RWPE2 (cell line): ENCODE data around the gene SMAD6.

Experiments used
- ATAC-seq: fragments of 200-7000 bp; cut with Tn5 transposase; 3 replicates; pipeline ENCODE4 v1.9.1; 2021; ENCODE audit warnings: low read depth
- DNase-seq: peaks from one replicate; pipeline ENCODE4 v3.0.0-alpha.2; 2020; ENCODE audit warnings: low spot score
- H3K27ac ChIP-seq: fragments of 450-650 bp; 2 replicates; pipeline ENCODE4 v1.5.1; 2017; ENCODE audit warnings: mild to moderate bottlenecking; ENCODE audit not compliant: poor library complexity, severe bottlenecking
- H3K27me3 ChIP-seq: fragments of 250-450 bp; sonication (Bioruptor Pico); 2 replicates; pipeline ENCODE4 v1.5.1; 2021; ENCODE audit warnings: mild to moderate bottlenecking, moderate library complexity; ENCODE audit not compliant: insufficient read depth, poor library complexity, severe bottlenecking
- H3K36me3 ChIP-seq: fragments of 250-450 bp; sonication (Bioruptor Pico); 2 replicates; pipeline ENCODE4 v1.5.1; 2020; ENCODE audit warnings: low read depth, mild to moderate bottlenecking, moderate library complexity
- H3K4me1 ChIP-seq: fragments of 250-450 bp; sonication (Bioruptor Pico); 2 replicates; pipeline ENCODE4 v1.5.1; 2021; ENCODE audit warnings: mild to moderate bottlenecking, moderate library complexity; ENCODE audit not compliant: insufficient read depth, poor library complexity, severe bottlenecking
- H3K4me3 ChIP-seq: fragments of 250-450 bp; sonication (Bioruptor Pico); 2 replicates; pipeline ENCODE4 v1.5.1; 2021; ENCODE audit warnings: mild to moderate bottlenecking, moderate library complexity; ENCODE audit not compliant: severe bottlenecking
- H3K9me3 ChIP-seq: fragments of 250-450 bp; sonication (Bioruptor Pico); 2 replicates; pipeline ENCODE4 v1.5.1; 2021; ENCODE audit warnings: mild to moderate bottlenecking, moderate library complexity; ENCODE audit not compliant: severe bottlenecking
- TF ChIP-seq, protein P1 (sequence below): fragments of 450-650 bp; IDR thresholded peaks from one replicate; pipeline ENCODE4 v1.5.1; 2017; ENCODE audit warnings: mild to moderate bottlenecking, moderate library complexity; ENCODE audit not compliant: poor library complexity, severe bottlenecking

SMAD6 gene

GRCh38 chr15:66716656-66717020, 14.6 kb downstream of the SMAD6 start:
- no peaks in the 10 kb centered on the region for H3K36me3 ChIP-seq
- H3K27me3 ChIP-seq = no peaks in the 10 kb centered on the region
- no peaks in the 10 kb centered on the region for H3K4me1 ChIP-seq
- TF ChIP-seq, protein P1, sequence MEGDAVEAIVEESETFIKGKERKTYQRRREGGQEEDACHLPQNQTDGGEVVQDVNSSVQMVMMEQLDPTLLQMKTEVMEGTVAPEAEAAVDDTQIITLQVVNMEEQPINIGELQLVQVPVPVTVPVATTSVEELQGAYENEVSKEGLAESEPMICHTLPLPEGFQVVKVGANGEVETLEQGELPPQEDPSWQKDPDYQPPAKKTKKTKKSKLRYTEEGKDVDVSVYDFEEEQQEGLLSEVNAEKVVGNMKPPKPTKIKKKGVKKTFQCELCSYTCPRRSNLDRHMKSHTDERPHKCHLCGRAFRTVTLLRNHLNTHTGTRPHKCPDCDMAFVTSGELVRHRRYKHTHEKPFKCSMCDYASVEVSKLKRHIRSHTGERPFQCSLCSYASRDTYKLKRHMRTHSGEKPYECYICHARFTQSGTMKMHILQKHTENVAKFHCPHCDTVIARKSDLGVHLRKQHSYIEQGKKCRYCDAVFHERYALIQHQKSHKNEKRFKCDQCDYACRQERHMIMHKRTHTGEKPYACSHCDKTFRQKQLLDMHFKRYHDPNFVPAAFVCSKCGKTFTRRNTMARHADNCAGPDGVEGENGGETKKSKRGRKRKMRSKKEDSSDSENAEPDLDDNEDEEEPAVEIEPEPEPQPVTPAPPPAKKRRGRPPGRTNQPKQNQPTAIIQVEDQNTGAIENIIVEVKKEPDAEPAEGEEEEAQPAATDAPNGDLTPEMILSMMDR = no peak
- H3K27ac ChIP-seq = no peak overlapping the region
- DNase-seq = no peak
- H3K4me3 ChIP-seq = no peak overlapping the region
- H3K9me3 ChIP-seq = no peaks in the 10 kb centered on the region
- no peak for ATAC-seq

DNA sequence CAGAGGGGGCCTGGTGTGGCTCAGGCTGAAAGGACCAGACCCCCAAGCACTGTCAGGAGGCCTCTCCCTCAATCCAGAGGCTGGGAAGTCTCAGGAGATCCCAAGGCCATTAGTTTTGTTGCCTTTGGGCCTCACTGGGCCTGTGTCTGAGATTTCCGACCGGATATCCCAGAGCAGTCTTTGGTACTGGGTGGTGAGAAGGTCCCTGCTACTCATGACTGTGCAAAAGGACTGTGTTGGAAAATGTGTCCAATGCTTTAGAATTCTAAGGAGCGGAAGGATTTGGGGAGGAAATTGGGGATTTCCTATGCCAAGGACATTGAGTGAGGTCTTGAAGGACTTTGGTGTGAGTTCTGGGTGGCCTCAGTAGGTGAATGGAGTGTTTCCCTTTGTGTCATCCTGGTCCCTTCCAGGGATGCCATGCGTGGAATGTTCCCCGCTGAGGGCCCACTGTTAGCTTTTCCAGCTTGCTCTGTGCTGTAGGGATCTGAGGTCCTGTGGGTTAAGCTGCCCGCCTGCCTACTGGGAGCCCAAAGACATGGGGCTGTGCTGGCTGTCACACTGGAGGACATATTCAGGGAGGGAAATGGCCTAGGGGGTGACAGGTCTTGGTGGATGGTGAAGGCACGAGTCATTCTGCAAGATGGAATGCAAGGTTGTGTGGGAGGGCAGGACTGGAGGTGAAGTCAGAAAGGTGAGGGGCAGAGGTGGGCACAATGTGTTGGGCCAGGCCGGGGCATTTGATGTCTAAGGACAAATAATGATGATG, 16.4 kb downstream of the SMAD6 start:
- Histone ChIP-seq H3K27ac (no peak overlapping the region), H3K4me1 (no peaks in the 10 kb centered on the region), H3K27me3 (no peaks in the 10 kb centered on the region), H3K4me3 (no peak overlapping the region), H3K36me3 (no peaks in the 10 kb centered on the region), H3K9me3 (no peaks in the 10 kb centered on the region)
- DNase-seq (no peak), ATAC-seq (no peak)
- TF ChIP-seq, protein P1 = no peak

DNA sequence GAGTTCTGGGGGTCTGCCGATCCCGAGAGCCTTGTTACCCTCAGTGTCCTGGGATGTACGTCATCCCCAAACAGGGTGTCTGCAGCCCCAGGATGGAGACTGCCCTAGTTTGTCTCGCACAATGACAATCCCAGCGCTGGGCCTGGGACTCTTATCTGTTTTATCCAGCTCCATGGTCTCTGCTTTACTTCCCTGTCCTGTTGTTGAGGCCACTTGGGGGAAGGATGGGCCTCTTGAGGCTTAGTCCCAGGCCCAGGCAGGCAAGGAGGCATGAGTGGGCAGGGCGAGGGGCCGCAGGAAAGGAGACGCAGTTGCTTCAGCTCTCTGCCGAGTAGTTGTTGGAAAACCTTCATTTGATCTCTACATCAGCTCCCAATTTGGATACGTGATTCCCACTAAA, 17.4 kb downstream of the SMAD6 start:
- H3K4me1 ChIP-seq = no peaks in the 10 kb centered on the region

GRCh38 chr15:66720206-66721010, 18.4 kb downstream of the SMAD6 start:
- no peaks in the 10 kb centered on the region for H3K27me3 ChIP-seq
- H3K36me3 ChIP-seq = no peaks in the 10 kb centered on the region
- ATAC-seq = peak; percentile 82
- TF ChIP-seq, protein P1 = no peak
- no peak overlapping the region for H3K4me3 ChIP-seq
- no peak for DNase-seq
- H3K27ac ChIP-seq = no peak overlapping the region
- no peaks in the 10 kb centered on the region for H3K9me3 ChIP-seq
- H3K4me1 ChIP-seq = no peaks in the 10 kb centered on the region

More for the DNA sequence above, 17.4 kb downstream of the SMAD6 start:
- Histone ChIP-seq H3K27ac (no peak overlapping the region), H3K9me3 (no peaks in the 10 kb centered on the region), H3K36me3 (no peaks in the 10 kb centered on the region), H3K4me3 (no peak overlapping the region), H3K27me3 (no peaks in the 10 kb centered on the region)
- no peak for ATAC-seq
- TF ChIP-seq, protein P1 = no peak
- no peak for DNase-seq
